ENCODE data around the gene PCGF3.
A peak's percentile ranks its signal among the peaks of the same experiment; 100 is the strongest.
"Not testable (repeated sequence)": the region's sequence is repeated elsewhere in the genome, so short reads cannot be mapped to it uniquely, and the experiment has no call there.

PCGF3 gene

GRCh38 chr4:768076-768475, 62.4 kb downstream of the PCGF3 start:
- no peak for DNase-seq

GRCh38 chr4:768995-769394, 63.4 kb downstream of the PCGF3 start:
- no peak for DNase-seq

- DNase-seq = no peak
Measured at GRCh38 chr4:769511-769910, 63.9 kb downstream of the PCGF3 start.

GRCh38 chr4:770022-770421, 64.4 kb downstream of the PCGF3 start:
- no peak for DNase-seq

GRCh38 chr4:771464-771863, 65.8 kb downstream of the PCGF3 start:
- DNase-seq = no peak

GRCh38 chr4:772118-772517, 66.5 kb downstream of the PCGF3 start:
- DNase-seq = no peak

GRCh38 chr4:772776-773175, 67.1 kb downstream of the PCGF3 start:
- DNase-seq = no peak

GRCh38 chr4:773214-773613, 67.6 kb downstream of the PCGF3 start:
- DNase-seq = no peak

- not testable (repeated sequence) for DNase-seq
Measured at GRCh38 chr4:774419-775092, 68.9 kb downstream of the PCGF3 start.

GRCh38 chr4:775485-775884, 69.9 kb downstream of the PCGF3 start:
- not testable (repeated sequence) for DNase-seq

- no peak for DNase-seq
Measured at GRCh38 chr4:776743-777441, 71.3 kb downstream of the PCGF3 start.

- no peak for DNase-seq
Measured at GRCh38 chr4:777520-778262, 72.1 kb downstream of the PCGF3 start.

GRCh38 chr4:779555-779954, 73.9 kb downstream of the PCGF3 start:
- no peak for DNase-seq

GRCh38 chr4:780255-780654, 74.6 kb downstream of the PCGF3 start:
- DNase-seq = not testable (repeated sequence)

- no peak for DNase-seq
Measured at GRCh38 chr4:780716-781492, 75.3 kb downstream of the PCGF3 start.

GRCh38 chr4:781493-782216, 76.0 kb downstream of the PCGF3 start:
- DNase-seq = peak; percentile 100

- DNase-seq = no peak
Measured at GRCh38 chr4:784401-785331, 79.0 kb downstream of the PCGF3 start.

GRCh38 chr4:785332-786073, 79.9 kb downstream of the PCGF3 start:
- no peak for DNase-seq

- no peak for DNase-seq
Measured at GRCh38 chr4:786074-786741, 80.6 kb downstream of the PCGF3 start.

- no peak for DNase-seq
Measured at GRCh38 chr4:786861-787300, 81.2 kb downstream of the PCGF3 start.
